Measurements from ENCODE around the gene DCST1.

The DCST1 gene

GRCh38 chr1:155014709-155015508 lies 18.7 kb upstream of the DCST1 start:
- no peak for DNase-seq

GRCh38 chr1:155015527-155016230 lies 17.9 kb upstream of the DCST1 start:
- DNase-seq, result no peak

DNA sequence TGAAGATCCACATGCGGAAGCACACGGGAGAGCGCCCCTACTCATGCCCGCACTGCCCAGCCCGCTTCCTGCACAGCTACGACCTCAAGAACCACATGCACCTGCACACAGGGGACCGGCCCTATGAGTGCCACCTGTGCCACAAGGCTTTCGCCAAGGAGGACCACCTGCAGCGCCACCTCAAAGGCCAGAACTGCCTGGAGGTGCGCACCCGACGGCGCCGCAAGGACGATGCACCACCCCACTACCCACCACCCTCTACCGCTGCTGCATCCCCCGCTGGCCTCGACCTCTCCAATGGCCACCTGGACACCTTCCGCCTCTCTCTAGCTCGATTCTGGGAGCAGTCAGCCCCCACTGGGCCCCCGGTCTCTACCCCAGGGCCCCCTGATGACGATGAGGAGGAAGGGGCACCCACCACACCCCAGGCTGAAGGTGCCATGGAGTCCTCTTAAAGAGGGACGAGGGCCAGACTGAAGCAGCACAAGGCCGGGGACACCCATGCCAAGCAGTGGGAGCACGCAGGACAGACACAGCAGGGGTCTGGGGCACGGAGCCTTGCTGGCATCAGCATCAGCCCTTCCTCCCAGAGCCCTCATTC lies 17.3 kb upstream of the DCST1 start:
- no peak for DNase-seq

DNA sequence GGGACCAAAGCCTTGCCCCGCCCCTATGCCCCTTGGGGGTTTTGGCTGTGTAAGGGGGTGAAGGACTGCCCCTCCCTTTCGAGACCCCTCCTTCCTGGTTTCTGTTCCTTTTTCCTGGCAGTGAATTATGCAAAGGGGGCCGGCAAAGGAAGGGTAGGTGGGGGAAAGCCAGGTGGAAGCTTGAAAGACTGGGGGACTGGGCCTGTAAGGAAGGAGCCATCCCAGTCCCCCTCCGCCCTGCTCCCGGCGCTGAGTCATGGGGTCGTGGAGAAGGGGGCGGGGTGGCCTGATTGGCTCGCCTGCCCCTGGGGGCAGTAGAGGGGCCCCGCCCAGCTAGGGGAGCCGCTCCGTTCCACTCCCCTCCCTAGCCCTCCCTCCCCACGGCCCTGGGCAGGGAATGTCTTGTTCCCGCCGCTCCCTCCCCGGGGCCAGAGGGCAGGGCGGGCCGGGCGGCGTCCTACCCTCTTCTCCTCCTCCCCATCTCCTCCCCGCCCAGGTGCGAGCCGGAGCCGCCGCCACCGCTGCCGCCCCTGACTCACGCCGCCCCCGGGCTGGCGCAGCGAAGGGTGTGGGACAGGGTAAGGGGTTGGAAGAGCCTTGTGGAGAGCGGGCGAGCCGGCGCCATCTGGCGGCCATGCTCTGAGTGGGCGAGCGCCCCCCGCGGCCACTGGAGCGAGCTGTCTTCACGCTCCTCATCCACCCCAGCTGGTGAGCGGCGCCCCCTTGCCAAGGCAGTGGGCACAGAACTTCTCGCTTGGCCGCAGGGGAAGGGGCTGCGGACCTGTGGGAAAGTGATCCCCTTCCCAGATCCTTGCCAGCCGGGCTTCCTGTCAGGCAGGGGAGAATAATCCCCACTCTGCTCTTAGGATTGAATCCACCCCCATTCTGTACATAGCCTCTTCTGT lies 16.3 kb upstream of the DCST1 start:
- peak; percentile 9 for DNase-seq

- no peak for DNase-seq
These were observed 15.7 kb upstream of the DCST1 start for GRCh38 chr1:155017946-155018316.

GRCh38 chr1:155018617-155019348 lies 14.8 kb upstream of the DCST1 start:
- DNase-seq, result no peak

- no peak for DNase-seq
These were observed 14.0 kb upstream of the DCST1 start for GRCh38 chr1:155019377-155020245.

DNA sequence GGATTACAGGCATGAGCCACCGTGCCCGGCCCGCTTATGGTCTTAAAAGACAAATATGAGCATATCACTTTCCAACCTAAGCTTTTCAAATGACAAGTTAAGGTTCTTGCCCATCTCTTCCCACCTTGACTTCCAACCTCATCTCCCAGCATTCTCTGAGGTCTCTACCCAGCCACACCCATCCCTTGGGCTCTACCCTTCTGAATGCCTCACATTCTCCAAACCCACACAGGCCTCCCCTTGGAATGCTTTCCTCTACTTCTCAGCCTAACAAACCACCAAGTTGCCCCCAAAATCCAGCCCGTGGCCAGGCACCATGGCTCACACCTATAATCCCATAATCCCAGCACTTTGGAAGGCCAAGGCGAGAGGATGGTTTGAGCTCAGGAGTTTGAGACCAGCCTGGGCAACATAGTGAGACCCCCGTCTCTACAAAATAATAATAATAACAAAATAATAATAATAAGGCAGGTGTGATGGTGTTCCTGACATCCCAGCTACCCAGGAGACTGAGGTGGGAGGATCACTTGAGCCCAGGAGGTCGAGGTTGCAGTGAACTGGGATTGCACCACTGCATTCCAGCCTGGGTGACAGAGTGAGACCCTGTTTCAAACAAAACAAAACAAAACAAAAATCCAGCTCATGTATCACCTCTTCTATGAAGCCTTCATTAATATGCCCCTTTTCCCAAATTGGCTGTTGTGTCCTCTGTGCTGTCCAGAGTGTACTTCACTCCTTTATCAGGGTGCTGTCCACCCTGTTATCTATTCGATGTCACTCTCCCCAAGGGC lies 11.3 kb upstream of the DCST1 start:
- no peak for DNase-seq

DNA sequence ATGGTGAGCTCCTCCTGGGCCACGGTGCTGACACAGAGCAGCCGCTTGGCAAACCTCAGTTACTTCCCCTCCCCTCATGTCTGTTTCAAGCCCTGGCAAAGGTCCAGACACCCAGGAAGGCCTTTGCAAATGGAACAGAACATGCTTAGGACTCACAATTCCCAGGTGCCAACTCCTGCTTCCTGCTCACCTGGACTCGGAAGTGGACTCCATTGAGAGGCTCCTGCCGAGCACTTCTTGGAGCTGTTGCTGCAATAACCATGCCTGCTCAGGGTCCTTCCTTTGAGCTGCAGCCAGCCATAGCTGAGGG lies 10.7 kb upstream of the DCST1 start:
- peak; percentile 75 for DNase-seq

DNA sequence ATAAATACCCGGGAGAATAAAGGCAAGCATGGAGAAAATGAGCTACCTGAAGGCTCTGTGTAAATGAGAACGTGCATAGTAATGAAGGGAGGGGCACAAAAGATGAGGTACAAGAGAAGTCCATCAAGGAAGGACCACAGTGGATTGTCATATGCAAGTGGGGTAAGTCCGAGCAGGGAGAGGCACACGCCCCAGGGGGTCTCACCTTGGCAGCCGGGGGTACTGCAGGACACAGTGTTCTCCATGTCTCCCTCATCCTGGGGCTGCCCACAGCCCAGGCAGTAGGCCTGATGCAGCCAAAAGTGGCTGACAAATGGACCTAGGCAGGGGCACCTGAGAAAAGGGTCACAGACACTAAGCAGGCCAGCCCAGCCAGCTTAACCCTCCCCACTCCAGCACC lies 10.0 kb upstream of the DCST1 start:
- DNase-seq, result no peak

DNA sequence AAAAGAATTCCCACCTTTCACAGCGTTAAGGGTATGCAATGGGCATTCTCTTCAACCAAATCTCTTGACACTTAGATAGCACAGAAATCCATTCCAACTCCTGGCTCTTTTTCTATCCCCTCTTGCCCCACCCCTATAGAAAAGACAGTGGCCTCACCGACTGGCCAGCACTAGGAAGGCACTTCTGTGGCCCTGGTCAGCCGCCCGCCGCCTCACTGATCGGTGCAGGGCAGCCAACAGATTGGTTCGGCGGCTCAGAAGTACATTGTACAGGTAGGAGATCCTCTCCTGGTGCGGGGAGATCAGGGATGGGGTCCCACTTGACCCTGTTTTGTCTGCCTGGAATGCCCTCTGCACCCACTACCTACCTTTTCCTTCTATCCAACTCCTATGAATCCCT lies 9.3 kb upstream of the DCST1 start:
- no peak for DNase-seq

DNA sequence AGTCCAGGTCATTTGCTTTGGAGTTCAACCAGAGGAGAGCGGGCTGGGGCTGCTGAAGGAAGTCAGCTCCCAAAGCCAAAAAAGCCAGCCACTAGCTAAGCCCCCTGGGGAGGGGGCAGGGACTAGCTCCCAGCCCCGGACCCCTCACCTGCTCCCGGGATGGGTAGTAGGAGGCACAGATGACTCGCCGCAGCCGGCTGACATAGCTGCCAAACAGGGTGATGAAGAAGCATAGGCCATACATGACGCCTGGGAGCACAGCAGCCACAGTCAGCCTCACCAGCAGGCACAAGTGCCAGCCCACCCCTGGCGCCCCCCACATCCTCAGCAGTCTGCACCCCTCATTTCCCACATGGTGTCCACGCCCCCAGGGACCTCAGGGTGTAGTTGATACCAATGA lies 7.5 kb upstream of the DCST1 start:
- DNase-seq, result no peak

- DNase-seq, result no peak
These were observed 7.0 kb upstream of the DCST1 start for GRCh38 chr1:155026588-155026987.

DNA sequence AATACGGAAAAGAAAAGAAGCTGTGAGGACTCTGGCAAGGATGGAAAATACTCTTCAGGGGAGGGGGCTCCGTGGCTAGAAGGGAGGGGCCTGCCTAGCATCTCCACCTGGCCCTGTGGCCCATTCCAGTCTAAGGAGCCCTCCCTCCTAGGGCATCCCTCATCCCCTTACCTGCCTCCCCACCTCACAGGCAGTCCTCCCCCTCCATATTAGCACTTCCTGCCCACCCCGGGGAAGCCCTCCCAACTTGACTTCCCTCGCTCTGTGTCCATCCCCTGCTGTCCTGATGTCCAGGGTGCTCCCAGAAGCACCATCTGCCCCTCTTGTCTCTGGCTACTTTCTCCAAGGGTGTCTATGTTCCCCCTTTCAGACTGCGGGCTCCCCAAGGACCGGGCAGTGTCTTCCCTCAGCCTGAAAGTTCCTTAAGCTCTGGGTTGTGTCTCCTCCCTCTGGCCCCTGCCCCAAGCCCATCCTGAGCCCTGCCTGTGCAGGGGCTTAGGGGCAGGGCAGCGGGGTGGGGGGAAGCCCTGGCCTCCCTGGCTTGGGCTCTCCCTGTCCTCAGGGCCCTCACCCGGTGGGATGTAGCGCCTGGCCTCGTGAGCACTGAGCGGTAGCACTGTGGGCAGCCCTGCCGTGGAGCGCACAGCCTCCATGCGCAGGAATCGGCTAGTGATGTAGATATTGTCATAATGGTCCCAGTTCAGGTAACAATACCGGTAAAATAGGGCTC lies 3.9 kb upstream of the DCST1 start:
- no peak for DNase-seq

GRCh38 chr1:155030243-155030795 lies 3.3 kb upstream of the DCST1 start:
- DNase-seq, result no peak

DNA sequence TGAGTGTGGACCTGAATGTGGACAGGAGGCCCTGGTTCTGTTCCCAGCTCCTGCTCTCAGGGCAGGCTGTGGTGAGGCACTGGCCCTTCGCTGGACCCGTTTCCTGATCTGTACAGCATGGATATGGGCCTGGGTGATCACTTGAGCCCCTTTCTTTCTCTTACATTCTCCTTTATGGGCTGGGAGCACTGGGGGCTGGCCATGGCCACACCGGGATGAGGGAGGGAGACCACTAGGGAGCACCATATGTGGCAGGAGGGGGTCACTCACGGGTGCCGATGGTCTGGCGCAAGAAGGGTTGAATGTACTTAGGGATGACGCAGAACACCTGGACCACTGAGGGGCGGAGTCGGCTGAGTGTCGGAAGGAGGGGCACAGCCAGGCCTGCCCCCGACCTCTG lies 2.7 kb upstream of the DCST1 start:
- DNase-seq, result no peak

DNA sequence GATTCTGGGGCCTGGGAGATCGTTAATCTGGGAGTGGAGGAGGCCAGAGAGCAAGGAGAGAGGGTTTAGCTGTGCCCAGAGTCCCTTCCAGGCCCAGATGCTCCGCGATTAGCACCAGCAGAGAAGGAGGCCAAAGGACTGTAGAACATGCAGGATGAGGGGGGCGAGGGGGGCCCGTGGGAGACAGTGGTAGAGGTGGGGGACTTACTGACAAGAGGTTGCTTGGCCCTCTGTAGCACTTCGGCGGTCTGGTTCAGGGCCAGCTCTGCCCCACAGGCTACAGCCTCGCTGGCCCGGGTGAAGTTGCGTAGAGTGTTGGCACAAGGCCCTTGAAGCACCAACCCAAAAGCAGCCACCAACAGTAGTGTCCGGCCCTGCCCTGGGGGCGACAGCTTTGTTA lies 738 bp upstream of the DCST1 start:
- DNase-seq, result no peak

DNA sequence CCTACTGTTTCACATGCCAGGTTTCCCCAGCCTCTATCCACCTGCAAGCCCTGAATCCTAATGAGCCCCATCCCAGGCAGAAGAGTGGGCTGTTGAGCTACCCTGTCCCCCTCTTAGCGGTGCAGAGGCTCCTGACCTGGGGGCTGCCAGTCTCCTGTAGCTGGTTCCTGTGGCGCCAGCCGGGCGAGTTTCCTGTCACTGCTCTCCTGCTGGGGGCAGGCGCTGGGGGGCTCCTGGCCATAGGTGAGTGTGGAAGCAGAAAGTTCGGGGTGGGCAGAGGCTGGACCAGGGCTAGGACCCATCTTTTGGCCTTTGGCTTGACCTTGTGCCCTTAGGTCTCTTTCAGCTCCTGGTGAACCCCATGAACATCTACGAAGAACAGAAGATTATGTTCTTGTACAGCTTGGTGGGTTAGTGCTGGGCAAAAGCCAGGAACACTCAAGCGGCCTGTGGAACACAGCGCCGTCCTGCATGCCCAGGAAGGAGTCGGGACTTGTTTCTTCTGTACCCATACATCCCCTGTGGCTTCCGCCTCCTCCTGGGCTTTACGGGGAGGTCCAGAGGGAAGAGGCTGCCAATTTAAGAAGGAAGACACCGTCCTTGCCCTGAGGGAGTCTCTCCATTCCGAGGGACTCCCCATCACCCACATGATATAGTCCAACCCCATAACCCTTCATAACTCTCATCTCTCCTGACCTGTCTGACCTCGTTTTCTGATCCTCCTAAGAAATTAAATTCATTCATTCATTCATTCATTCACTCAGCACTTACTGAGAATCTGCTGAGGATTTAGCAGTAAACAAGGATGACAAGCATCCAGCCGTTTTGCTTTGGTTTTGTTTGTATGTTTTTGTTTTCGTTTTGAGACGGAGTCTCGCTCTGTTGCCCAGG lies 939 bp downstream of the DCST1 start:
- no peak for DNase-seq

- no peak for DNase-seq
These were observed 2.3 kb downstream of the DCST1 start for GRCh38 chr1:155035936-155036335.
